Neutrophil (primary cell): ENCODE data around the gene FETUB.

Source experiments
- H3K27ac ChIP-seq: fragments of 200-600 bp; sonication (generic); 2 replicates; pipeline ENCODE4 v1.5.1; 2016; ENCODE audit warnings: mild to moderate bottlenecking, moderate library complexity
- H3K27me3 ChIP-seq: fragments of 200-600 bp; sonication (generic); 2 replicates; pipeline ENCODE4 v1.6.0; 2016; ENCODE audit warnings: mild to moderate bottlenecking
- H3K36me3 ChIP-seq: fragments of 200-600 bp; sonication (generic); 2 replicates; pipeline ENCODE4 v1.5.1; 2017
- H3K4me1 ChIP-seq, 2 experiments: fragments of 200-600 bp in 1 of 2; sonication (generic) in 1 of 2; 1 replicate in 1 of 2; 2 replicates in 1 of 2; pipeline versions ENCODE4 v1.5.1 to v1.6.1; 2013 to 2016; ENCODE audit warnings: low read depth in 1 of 2, low read length in 1 of 2, mild to moderate bottlenecking in 1 of 2, moderate library complexity in 1 of 2; ENCODE audit not compliant: control insufficient read depth in 1 of 2, insufficient read depth in 1 of 2
- H3K4me3 ChIP-seq, 2 experiments: fragments of 200-600 bp in 1 of 2; sonication (generic) in 1 of 2; 1 replicate in 1 of 2; 2 replicates in 1 of 2; pipeline ENCODE4 v1.5.1; 2013 to 2016; ENCODE audit warnings: low read depth in 1 of 2, low read length in 1 of 2, mild to moderate bottlenecking in 1 of 2, moderate library complexity in 1 of 2
- H3K9me3 ChIP-seq: fragments of 200-600 bp; sonication (generic); 2 replicates; pipeline ENCODE4 v1.5.1; 2016
- TF ChIP-seq, protein P1 (sequence below): fragments of 200-600 bp; sonication (generic); IDR thresholded peaks from 2 replicates; pipeline ENCODE4 v1.5.1; 2016; ENCODE audit warnings: antibody characterized with exemption

Gene FETUB, protein sequence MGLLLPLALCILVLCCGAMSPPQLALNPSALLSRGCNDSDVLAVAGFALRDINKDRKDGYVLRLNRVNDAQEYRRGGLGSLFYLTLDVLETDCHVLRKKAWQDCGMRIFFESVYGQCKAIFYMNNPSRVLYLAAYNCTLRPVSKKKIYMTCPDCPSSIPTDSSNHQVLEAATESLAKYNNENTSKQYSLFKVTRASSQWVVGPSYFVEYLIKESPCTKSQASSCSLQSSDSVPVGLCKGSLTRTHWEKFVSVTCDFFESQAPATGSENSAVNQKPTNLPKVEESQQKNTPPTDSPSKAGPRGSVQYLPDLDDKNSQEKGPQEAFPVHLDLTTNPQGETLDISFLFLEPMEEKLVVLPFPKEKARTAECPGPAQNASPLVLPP

DNA sequence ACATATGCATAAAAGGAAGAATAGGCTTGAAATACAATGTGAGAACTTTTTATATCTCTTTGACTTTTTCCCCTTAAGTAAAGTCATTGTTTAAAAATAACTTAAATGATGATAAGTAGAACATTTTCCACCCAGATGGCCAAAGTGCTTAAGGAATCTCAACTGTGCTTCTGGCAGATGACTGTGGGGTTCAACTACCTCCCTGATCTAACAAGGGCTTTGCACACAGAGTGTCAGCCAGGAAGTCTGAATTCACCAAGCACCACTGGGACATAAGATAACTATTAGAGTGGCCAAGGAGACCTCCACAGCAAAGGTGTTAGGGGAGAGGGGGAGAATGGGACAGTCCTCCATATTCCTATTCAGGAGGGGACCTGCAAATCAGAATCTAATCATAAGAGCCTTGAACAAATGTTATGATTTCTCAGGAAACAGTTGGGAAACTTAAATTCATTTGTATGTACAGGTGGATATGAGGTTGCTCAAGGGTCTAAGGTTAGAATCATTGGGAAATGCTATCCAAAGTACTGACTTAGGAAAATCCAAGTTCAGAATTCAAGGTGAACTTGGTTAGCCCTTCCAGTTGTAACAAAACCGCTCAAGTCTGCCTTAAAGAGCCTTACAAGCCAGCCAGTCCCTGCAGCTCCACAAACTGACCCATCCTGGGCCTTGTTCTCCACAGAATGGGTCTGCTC, at the start of gene FETUB:
TSS of gene FETUB (plus strand) at position 622 of the 695 bp plus-strand sequence. CDS start at position 684, 62 bp downstream.
- Histone ChIP-seq H3K36me3 (no peaks in the 10 kb centered on the region), H3K27ac (no peak within 1 kb of the TSS), H3K4me1 (no peaks in the 10 kb centered on the region), H3K4me3 (no peak within 1 kb of the TSS), H3K9me3 (no peaks in the 10 kb centered on the region), H3K27me3 (peaks cover 63% of the 10 kb centered on the region)
- TF ChIP-seq, protein P1, sequence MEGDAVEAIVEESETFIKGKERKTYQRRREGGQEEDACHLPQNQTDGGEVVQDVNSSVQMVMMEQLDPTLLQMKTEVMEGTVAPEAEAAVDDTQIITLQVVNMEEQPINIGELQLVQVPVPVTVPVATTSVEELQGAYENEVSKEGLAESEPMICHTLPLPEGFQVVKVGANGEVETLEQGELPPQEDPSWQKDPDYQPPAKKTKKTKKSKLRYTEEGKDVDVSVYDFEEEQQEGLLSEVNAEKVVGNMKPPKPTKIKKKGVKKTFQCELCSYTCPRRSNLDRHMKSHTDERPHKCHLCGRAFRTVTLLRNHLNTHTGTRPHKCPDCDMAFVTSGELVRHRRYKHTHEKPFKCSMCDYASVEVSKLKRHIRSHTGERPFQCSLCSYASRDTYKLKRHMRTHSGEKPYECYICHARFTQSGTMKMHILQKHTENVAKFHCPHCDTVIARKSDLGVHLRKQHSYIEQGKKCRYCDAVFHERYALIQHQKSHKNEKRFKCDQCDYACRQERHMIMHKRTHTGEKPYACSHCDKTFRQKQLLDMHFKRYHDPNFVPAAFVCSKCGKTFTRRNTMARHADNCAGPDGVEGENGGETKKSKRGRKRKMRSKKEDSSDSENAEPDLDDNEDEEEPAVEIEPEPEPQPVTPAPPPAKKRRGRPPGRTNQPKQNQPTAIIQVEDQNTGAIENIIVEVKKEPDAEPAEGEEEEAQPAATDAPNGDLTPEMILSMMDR, result no peak

DNA sequence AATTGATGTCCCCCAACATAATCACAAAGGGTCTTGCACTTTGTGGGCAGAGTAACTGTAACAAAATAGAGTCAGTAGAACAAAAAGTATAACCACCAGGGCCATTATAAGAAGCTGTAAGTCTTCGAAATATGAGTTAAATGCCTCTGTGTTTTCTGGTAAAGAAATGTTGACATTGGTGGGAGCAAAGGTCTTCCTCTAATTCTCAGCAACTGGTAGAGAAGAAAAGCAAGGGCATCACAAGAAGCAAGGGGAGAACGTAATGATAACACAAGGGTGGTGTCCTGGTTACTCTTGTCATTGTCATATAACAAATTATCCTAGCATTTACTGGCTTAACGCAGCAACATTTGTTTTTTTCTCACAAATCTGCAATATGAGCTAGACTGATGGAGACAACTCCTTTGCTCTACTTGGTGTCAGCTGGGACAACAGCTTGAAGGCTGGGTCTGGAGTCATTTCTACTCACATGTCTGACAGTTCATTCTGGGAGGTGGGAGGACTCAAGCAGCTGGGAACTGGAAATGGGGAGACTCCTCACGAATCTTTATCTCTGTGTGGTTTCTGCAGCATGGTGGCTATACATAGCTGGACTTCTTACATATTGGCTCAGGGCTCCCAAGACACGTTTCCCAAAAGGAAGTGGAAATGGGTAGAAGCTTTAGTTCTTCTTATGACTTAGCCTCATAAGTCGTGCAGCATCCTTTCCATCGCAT, 49.5 kb upstream of the FETUB start:
- Histone ChIP-seq H3K27me3 (no peaks in the 10 kb centered on the region), H3K36me3 (peaks cover 6% of the 10 kb centered on the region), H3K4me3 (no peak overlapping the region), H3K4me1 (no peaks in the 10 kb centered on the region), H3K9me3 (no peaks in the 10 kb centered on the region), H3K27ac (no peak overlapping the region)
- TF ChIP-seq, protein P1, result no peak

DNA sequence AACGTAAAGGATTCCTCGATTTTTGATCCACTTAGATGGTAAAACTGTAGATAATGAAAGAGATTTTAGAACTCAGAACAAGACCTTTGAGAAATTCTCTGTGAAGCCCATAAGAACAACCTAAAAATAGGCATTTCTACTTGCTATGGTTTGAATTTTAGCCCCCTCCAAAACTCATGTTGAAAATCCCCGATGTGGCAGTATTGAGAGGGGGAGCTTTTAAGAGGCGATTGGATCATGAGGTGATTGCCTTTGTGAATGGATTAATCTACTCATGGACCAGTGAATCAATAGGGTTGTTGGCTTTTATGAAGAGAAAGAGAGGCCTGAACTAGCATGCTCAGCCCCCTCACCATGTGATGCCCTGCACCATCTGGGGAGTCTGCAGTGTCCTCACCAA, 47.5 kb upstream of the FETUB start:
- Histone ChIP-seq H3K4me3 (no peak overlapping the region), H3K9me3 (no peaks in the 10 kb centered on the region), H3K27me3 (no peaks in the 10 kb centered on the region), H3K36me3 (no peaks in the 10 kb centered on the region), H3K27ac (no peak overlapping the region), H3K4me1 (no peaks in the 10 kb centered on the region)
- TF ChIP-seq, protein P1, result no peak

DNA sequence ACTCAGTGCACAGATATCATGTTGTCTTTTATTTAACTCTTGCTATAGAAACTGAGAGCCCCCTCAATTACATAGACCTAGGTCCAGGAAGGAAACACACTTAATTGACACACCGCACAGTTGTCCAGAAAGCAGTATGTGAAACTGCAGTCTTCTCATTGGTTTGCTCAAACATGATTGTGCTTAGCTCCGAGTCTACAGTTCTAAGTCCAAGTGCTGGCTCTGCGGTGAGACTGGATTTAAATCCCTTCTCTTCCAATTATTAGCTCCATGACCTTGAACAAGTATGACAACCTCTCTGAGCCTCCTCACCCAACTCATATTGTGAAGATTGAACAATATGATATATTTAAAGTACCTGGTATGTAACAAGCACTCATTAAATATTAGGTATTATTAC, 46.3 kb upstream of the FETUB start:
- Histone ChIP-seq H3K36me3 (no peaks in the 10 kb centered on the region), H3K4me3 (no peak overlapping the region), H3K27me3 (no peaks in the 10 kb centered on the region), H3K9me3 (no peaks in the 10 kb centered on the region), H3K27ac (no peak overlapping the region), H3K4me1 (no peaks in the 10 kb centered on the region)
- TF ChIP-seq, protein P1, result no peak

DNA sequence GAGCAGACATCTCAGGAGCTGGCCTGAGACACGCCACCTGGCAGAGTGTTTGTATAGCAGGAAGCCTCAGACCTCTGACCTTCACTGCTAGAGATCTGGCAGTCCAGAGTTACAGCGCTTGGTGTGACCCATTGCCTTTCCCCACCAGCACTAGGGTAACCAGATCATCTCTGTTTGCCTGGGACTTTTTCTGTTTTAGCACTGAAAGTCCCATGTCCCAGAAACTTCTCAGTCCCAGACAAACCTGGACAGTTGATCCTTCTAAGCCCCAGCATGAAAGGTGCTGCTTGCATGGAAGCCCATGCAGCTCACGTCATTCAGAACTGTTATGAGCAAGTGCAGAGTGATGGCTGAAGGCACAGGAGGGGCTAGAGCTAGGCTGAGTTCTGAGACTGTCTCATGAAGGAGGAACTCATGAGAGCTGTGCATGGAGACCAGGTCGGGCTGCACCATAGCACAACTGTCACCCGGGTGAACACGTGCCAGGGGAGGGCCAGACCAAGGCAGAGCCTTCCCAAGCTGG, 45.5 kb upstream of the FETUB start:
- Histone ChIP-seq H3K36me3 (no peaks in the 10 kb centered on the region), H3K27ac (no peak overlapping the region), H3K27me3 (no peaks in the 10 kb centered on the region), H3K4me3 (no peak overlapping the region), H3K9me3 (no peaks in the 10 kb centered on the region), H3K4me1 (no peaks in the 10 kb centered on the region)
- TF ChIP-seq, protein P1, result no peak
